Gastrocnemius medialis (tissue), 4 donors: ENCODE results near the gene ESPN. TPM values are rescaled to one million over a fixed set of nuclear protein-coding genes. Genes with fewer than 3 reads are reported as not detected.

Experiments
- ATAC-seq, 2 donors: fragments of 150-250 bp; one replicate each; pipeline ENCODE4 v1.9.1; 2016
- DNase-seq, 2 donors: peaks; one replicate each; pipeline ENCODE4 v3.0.0-alpha.2; 2019
- H3K27ac ChIP-seq, 4 donors: fragments of 200-600 bp; sonication (generic); 1 replicate in 1 of 4; 2 replicates in 3 of 4; pipeline ENCODE4 v1.5.1; 2016 to 2018; ENCODE audit warnings: mild to moderate bottlenecking in 2 of 4, moderate library complexity in 1 of 4
- H3K27me3 ChIP-seq, 3 donors: fragments of 200-600 bp; sonication (generic) in 2 of 3; 1 replicate in 1 of 3; 2 replicates in 2 of 3; pipeline versions ENCODE4 v1.5.1 to v1.6.0; 2016 to 2019; ENCODE audit warnings: mild to moderate bottlenecking in 1 of 3, moderate library complexity in 1 of 3
- H3K36me3 ChIP-seq, 2 donors: fragments of 200-600 bp; sonication (generic) in 1 of 2; one replicate each; pipeline ENCODE4 v1.5.1; 2017 to 2018
- H3K4me1 ChIP-seq, 2 donors: fragments of 200-600 bp; sonication (generic) in 1 of 2; one replicate each; pipeline ENCODE4 v1.5.1; 2016 to 2017; ENCODE audit warnings: mild to moderate bottlenecking in 2 of 2
- H3K4me3 ChIP-seq, 4 donors: fragments of 200-600 bp; sonication (generic) in 3 of 4; 1 replicate in 1 of 4; 2 replicates in 3 of 4; pipeline ENCODE4 v1.5.1; 2016 to 2019; ENCODE audit warnings: mild to moderate bottlenecking in 2 of 4
- H3K9me3 ChIP-seq, 3 donors: fragments of 200-600 bp; sonication (generic) in 2 of 3; 1 replicate in 1 of 3; 2 replicates in 2 of 3; pipeline ENCODE4 v1.5.1; 2016 to 2019
- CTCF ChIP-seq, 5 experiments: fragments of 450-650 bp in 3 of 5; fragments of 200-600 bp in 2 of 5; sonication (generic) in 2 of 5; IDR thresholded peaks in 4 of 5; conservative IDR thresholded peaks in 1 of 5; 1 replicate in 4 of 5; 2 replicates in 1 of 5; pipeline ENCODE4 v1.5.1; 2016 to 2019; ENCODE audit warnings: antibody characterized with exemption in 5 of 5, mild to moderate bottlenecking in 3 of 5, moderate library complexity in 3 of 5
- POLR2A ChIP-seq, 2 donors: fragments of 450-650 bp; IDR thresholded peaks; one replicate each; pipeline ENCODE4 v1.6.1; 2017; ENCODE audit warnings: antibody characterized with exemption in 2 of 2, mild to moderate bottlenecking in 2 of 2, moderate library complexity in 2 of 2
- in situ Hi-C, 4 donors: fragments of 200-750 bp; cut with MboI; loops; one replicate each; pipeline versions ENCODE4 v1.15.0 to v1.8.0; 2017; ENCODE audit warnings: low sequenced_read_pairs in 4 of 4
- intact Hi-C: fragments of 100-400 bp; cut with DNase I; formaldehyde crosslinking; loops from one replicate; pipeline ENCODE4 v1.15.1; 2023; ENCODE audit warnings: low total_unique reads
- total RNA-seq, 4 donors: library from RNA; depleted of rRNA; stranded (reverse); fragments of >200 nt; gene quantifications; one replicate each; pipeline versions ENCODE4 v1.1.0 to v1.2.3, GENCODE V29; 2016

The ESPN gene
- total RNA-seq, 4 donors from 2014 or later: 0.41 TPM; not detected in 3

GRCh38 chr1:6472391-6472790 lies 47.8 kb downstream of the ESPN start:
- ATAC-seq (no peak), DNase-seq (no peak)
- H3K4me3 ChIP-seq: no peak overlapping the region
- no peaks in the 10 kb centered on the region for H3K4me1 ChIP-seq
- H3K36me3 ChIP-seq: no peaks in the 10 kb centered on the region
- no peak overlapping the region for H3K27ac ChIP-seq
- no peaks in the 10 kb centered on the region for H3K9me3 ChIP-seq
- H3K27me3 ChIP-seq: no peaks in the 10 kb centered on the region
- TF ChIP-seq POLR2A (IDR thresholded peaks at IDR 0.05) (no peak), CTCF (IDR thresholded peaks at IDR 0.05 in 4 of 5, conservative IDR thresholded peaks at IDR 0.05 in 1 of 5) (no peak)
- in situ Hi-C loops: no loop called here
- intact Hi-C loops: no loop called here

- no peak for DNase-seq
- TF ChIP-seq CTCF (IDR thresholded peaks at IDR 0.05 in 4 of 5, conservative IDR thresholded peaks at IDR 0.05 in 1 of 5) (no peak), POLR2A (IDR thresholded peaks at IDR 0.05) (no peak)
- Histone ChIP-seq H3K27me3 (no peaks in the 10 kb centered on the region), H3K4me1 (no peaks in the 10 kb centered on the region), H3K36me3 (no peaks in the 10 kb centered on the region), H3K9me3 (no peaks in the 10 kb centered on the region), H3K4me3 (no peak overlapping the region), H3K27ac (no peak overlapping the region)
- intact Hi-C loops: no loop called here
- no peak for ATAC-seq
- in situ Hi-C loops: no loop called here
Observed at GRCh38 chr1:6473156-6473555, 48.6 kb downstream of the ESPN start.

- intact Hi-C loops: no loop called here
- H3K9me3 ChIP-seq: no peaks in the 10 kb centered on the region
- H3K27ac ChIP-seq: no peak overlapping the region
- no peak for ATAC-seq
- no peaks in the 10 kb centered on the region for H3K36me3 ChIP-seq
- in situ Hi-C loops: no loop called here
- no peaks in the 10 kb centered on the region for H3K27me3 ChIP-seq
- no peak for TF ChIP-seq CTCF (IDR thresholded peaks at IDR 0.05 in 4 of 5, conservative IDR thresholded peaks at IDR 0.05 in 1 of 5)
- no peak for TF ChIP-seq POLR2A (IDR thresholded peaks at IDR 0.05)
- no peaks in the 10 kb centered on the region for H3K4me1 ChIP-seq
- H3K4me3 ChIP-seq: no peak overlapping the region
- DNase-seq: no peak
Observed at GRCh38 chr1:6473974-6474814, 49.6 kb downstream of the ESPN start.

GRCh38 chr1:6474815-6475282 lies 50.3 kb downstream of the ESPN start:
- ATAC-seq: no peak

More at GRCh38 chr1:6474815-6475282, 50.3 kb downstream of the ESPN start:
- TF ChIP-seq CTCF (IDR thresholded peaks at IDR 0.05 in 4 of 5, conservative IDR thresholded peaks at IDR 0.05 in 1 of 5) (no peak), POLR2A (IDR thresholded peaks at IDR 0.05) (no peak)
- DNase-seq: no peak
- intact Hi-C loops: no loop called here
- in situ Hi-C loops: loop anchor here in 1 of 4 donors (25.0 kb wide), 1 partner anchor 162 kb away; no protein-coding TSS in a partner anchor
- H3K36me3 ChIP-seq: no peaks in the 10 kb centered on the region
- H3K27ac ChIP-seq: no peak overlapping the region
- no peaks in the 10 kb centered on the region for H3K27me3 ChIP-seq
- H3K4me3 ChIP-seq: no peak overlapping the region
- no peaks in the 10 kb centered on the region for H3K9me3 ChIP-seq
- no peaks in the 10 kb centered on the region for H3K4me1 ChIP-seq
